Activated CD4-positive, alpha-beta T cell treated with anti-CD3 and anti-CD28 coated beads, Interleukin-2, amount 10 ng/mL, durations not matched to agents 7 days and 5 days (primary cell): ENCODE results near the gene MEA1. TPM values are rescaled to one million over a fixed set of nuclear protein-coding genes. Genes with fewer than 3 reads are reported as not detected.
A peak's percentile ranks its signal among the peaks of the same experiment; 100 is the strongest.

Experiments used
- CTCF ChIA-PET: fragments of 350-600 bp; sonication (Branson Sonifier 250); formaldehyde crosslinking; loops from one replicate; lab custom pipeline; 2021; ENCODE audit warnings: antibody characterized with exemption; lab: Charles Lee
- POLR2A ChIA-PET: fragments of 350-600 bp; sonication (Branson Sonifier 250); formaldehyde crosslinking; loops from one replicate; lab custom pipeline; 2021; ENCODE audit warnings: antibody characterized with exemption; lab: Charles Lee
- DNase-seq: peaks from one replicate; pipeline ENCODE4 v3.0.0-alpha.2; 2020
- H3K27ac Mint-ChIP-seq: one replicate; pipeline ENCODE4 v1.8.0; 2021; ENCODE audit warnings: mild to moderate bottlenecking, moderate library complexity, mixed read lengths
- H3K27me3 Mint-ChIP-seq: one replicate; pipeline ENCODE4 v1.8.0; 2021; ENCODE audit warnings: mixed read lengths
- H3K36me3 Mint-ChIP-seq: one replicate; pipeline ENCODE4 v1.8.0; 2021; ENCODE audit warnings: low read depth, mixed read lengths
- H3K4me1 Mint-ChIP-seq: one replicate; pipeline ENCODE4 v1.8.0; 2021; ENCODE audit warnings: mixed read lengths
- H3K4me3 Mint-ChIP-seq: one replicate; pipeline ENCODE4 v1.8.0; 2021; ENCODE audit warnings: mild to moderate bottlenecking, moderate library complexity, mixed read lengths
- H3K9me3 Mint-ChIP-seq: one replicate; pipeline ENCODE4 v1.8.0; 2021; ENCODE audit warnings: mixed read lengths
- total RNA-seq, 2 experiments: library from RNA; stranded (reverse); gene quantifications; one replicate each; pipeline ENCODE4 v1.2.3, GENCODE V29; 2021

The MEA1 gene
- total RNA-seq, 2 experiments from 2014 or later, result 58.9 to 70.1 TPM

GRCh38 chr6:43035495-43036194 is 21.9 kb upstream of the MEA1 start:
- POLR2A ChIA-PET, result no interaction called here
- CTCF ChIA-PET, result interaction anchor here (0.6 to 1.4 kb wide), 7 partner anchors 10 to 466 kb away, joined by 3 to 5 read pairs (median 3); partner anchors contain the start of gene CUL7
- no peak for DNase-seq
- Mint-ChIP-seq H3K27ac (peak overlapping the region; percentile 31), H3K4me1 (no peaks in the 10 kb centered on the region), H3K9me3 (no peaks in the 10 kb centered on the region), H3K4me3 (no peak overlapping the region), H3K36me3 (peaks cover 27% of the 10 kb centered on the region), H3K27me3 (no peaks in the 10 kb centered on the region)

- ChIA-PET CTCF (interaction anchor here (0.6 to 1.1 kb wide), 2 partner anchors 13 to 122 kb away, joined by 3 to 5 read pairs; no protein-coding TSS in a partner anchor), POLR2A (no interaction called here)
- no peak overlapping the region for H3K4me3 Mint-ChIP-seq
- H3K4me1 Mint-ChIP-seq, result no peaks in the 10 kb centered on the region
- no peak overlapping the region for H3K27ac Mint-ChIP-seq
- H3K9me3 Mint-ChIP-seq, result no peaks in the 10 kb centered on the region
- peaks cover 34% of the 10 kb centered on the region for H3K36me3 Mint-ChIP-seq
- no peaks in the 10 kb centered on the region for H3K27me3 Mint-ChIP-seq
- DNase-seq, result no peak
These were observed 20.4 kb upstream of the MEA1 start for GRCh38 chr6:43034190-43034525.

DNA sequence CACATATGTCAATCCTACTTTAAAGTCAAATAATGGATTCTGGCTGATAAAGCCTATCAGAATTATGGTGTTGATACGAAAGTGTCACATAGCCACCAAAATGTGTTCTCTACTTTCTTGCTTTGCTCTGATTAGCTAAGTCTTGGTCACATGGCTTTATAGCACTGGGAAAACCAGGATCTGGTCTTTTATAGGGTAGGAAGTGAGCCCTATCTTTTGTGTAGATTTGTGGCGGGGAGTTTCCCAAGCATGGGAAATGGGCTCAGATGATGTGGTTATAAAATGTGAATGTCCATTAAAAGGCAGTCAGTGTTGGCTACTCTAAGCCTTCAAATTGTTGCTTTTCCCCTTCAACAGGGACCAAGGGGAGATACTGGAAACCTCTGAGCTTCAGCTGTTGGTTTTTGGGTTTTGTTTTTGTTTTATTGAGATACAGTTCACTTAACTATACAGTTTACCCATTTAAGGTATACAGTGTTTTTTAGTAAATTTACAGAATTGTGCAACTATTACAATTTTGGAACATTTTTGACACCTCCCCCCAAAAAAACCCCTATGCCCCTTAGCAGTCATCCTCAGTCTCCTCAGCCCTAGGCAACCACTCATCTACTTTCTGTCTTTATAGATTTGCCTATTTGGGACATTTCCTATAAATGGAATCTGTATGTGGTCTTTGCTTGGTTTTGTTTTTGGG is 19.9 kb upstream of the MEA1 start:
- POLR2A ChIA-PET, result no interaction called here
- H3K36me3 Mint-ChIP-seq, result peaks cover 35% of the 10 kb centered on the region
- DNase-seq, result no peak
- H3K4me1 Mint-ChIP-seq, result no peaks in the 10 kb centered on the region
- H3K4me3 Mint-ChIP-seq, result no peak overlapping the region
- CTCF ChIA-PET, result interaction anchor here (0.6 to 1.5 kb wide), 2 partner anchors 16 to 122 kb away, joined by 4 to 5 read pairs; no protein-coding TSS in a partner anchor
- no peak overlapping the region for H3K27ac Mint-ChIP-seq
- H3K27me3 Mint-ChIP-seq, result no peaks in the 10 kb centered on the region
- no peaks in the 10 kb centered on the region for H3K9me3 Mint-ChIP-seq

- no peaks in the 10 kb centered on the region for H3K4me1 Mint-ChIP-seq
- H3K27ac Mint-ChIP-seq, result no peak overlapping the region
- H3K36me3 Mint-ChIP-seq, result peaks cover 38% of the 10 kb centered on the region
- H3K27me3 Mint-ChIP-seq, result no peaks in the 10 kb centered on the region
- CTCF ChIA-PET, result interaction anchor here (0.6 to 1.5 kb wide), 4 partner anchors 16 to 445 kb away, joined by 3 to 4 read pairs (median 3); no protein-coding TSS in a partner anchor
- DNase-seq, result no peak
- H3K9me3 Mint-ChIP-seq, result no peaks in the 10 kb centered on the region
- POLR2A ChIA-PET, result no interaction called here
- no peak overlapping the region for H3K4me3 Mint-ChIP-seq
These were observed 18.6 kb upstream of the MEA1 start for GRCh38 chr6:43032326-43032725.

- DNase-seq, result no peak
- Mint-ChIP-seq H3K36me3 (peaks cover 57% of the 10 kb centered on the region), H3K27me3 (no peaks in the 10 kb centered on the region), H3K4me3 (no peak overlapping the region), H3K27ac (no peak overlapping the region), H3K9me3 (no peaks in the 10 kb centered on the region), H3K4me1 (peaks cover 10% of the 10 kb centered on the region)
- ChIA-PET CTCF (interaction anchor here (1.1 to 1.8 kb wide), 3 partner anchors 8 to 18 kb away, joined by 3 to 5 read pairs (median 4); no protein-coding TSS in a partner anchor), POLR2A (no interaction called here)
These were observed 15.4 kb upstream of the MEA1 start for GRCh38 chr6:43029120-43029519.

- POLR2A ChIA-PET, result interaction anchor here (0.6 kb wide), 1 partner anchor 542 kb away, joined by 3 read pairs; no protein-coding TSS in a partner anchor
These were observed 12.6 kb upstream of the MEA1 start for GRCh38 chr6:43026365-43026764.

GRCh38 chr6:43024436-43024835 is 10.7 kb upstream of the MEA1 start:
- no peaks in the 10 kb centered on the region for H3K27me3 Mint-ChIP-seq
- H3K27ac Mint-ChIP-seq, result peak overlapping the region; percentile 22
- ChIA-PET CTCF (interaction anchor here (0.9 to 1.5 kb wide), 4 partner anchors 7 to 15 kb away, joined by 3 to 5 read pairs (median 4); partner anchors contain the start of genes KLHDC3 and MEA1), POLR2A (interaction anchor here (0.9 kb wide), 1 partner anchor 95 kb away, joined by 3 read pairs; the partner anchor contains the start of gene CNPY3)
- H3K9me3 Mint-ChIP-seq, result no peaks in the 10 kb centered on the region
- DNase-seq, result no peak
- peaks cover 53% of the 10 kb centered on the region for H3K36me3 Mint-ChIP-seq
- no peak overlapping the region for H3K4me3 Mint-ChIP-seq
- H3K4me1 Mint-ChIP-seq, result peaks cover 22% of the 10 kb centered on the region

More at GRCh38 chr6:43026365-43026764, 12.6 kb upstream of the MEA1 start:
- CTCF ChIA-PET, result no interaction called here
- no peak overlapping the region for H3K27ac Mint-ChIP-seq
- no peaks in the 10 kb centered on the region for H3K27me3 Mint-ChIP-seq
- H3K4me1 Mint-ChIP-seq, result peaks cover 18% of the 10 kb centered on the region
- DNase-seq, result no peak
- H3K36me3 Mint-ChIP-seq, result peaks cover 52% of the 10 kb centered on the region
- no peaks in the 10 kb centered on the region for H3K9me3 Mint-ChIP-seq
- no peak overlapping the region for H3K4me3 Mint-ChIP-seq

DNA sequence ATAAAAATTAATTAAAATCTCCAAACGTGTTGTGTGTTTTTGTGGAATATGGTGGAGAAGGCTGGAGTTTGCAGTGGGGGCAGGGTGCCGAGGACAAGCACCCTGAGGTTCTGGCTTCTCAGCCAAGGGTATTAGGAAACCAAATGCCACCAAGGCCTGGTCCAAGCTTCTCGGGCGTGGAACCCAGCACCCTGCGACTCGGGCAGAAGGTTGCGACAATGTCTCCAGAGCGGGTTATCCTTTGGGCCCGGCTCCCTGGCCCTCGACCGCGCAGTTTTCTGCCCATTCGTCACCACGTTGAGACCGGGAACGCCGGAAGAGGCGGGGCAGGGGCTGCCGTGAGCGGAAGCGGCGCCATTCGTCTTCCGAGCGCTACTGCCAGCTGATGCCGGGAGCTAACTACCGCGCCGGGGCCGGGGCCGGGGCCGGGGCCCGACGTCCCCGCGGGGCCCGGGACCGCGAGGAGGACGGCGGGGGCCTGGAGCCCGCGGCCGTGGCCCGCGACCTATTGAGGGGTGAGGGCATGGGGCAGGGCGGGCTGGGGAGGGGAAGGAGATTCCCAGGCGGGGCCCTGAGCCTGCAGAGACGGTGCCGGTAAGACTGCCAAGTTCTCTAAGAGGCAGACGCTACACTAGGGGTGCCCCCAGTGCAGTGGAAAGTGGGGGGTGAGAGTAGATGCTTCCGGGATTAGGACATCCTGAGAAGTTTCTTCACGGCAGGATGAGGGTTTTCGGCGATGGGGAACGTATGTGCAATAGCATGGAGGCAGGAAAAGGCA is 7.7 kb upstream of the MEA1 start, which contains the start of gene RRP36:
Gene RRP36 (plus strand): TSS at position 354 of the 778 bp plus-strand sequence. CDS start 32 bp downstream, at position 386.
- ChIA-PET POLR2A (no interaction called here), CTCF (interaction anchor here (0.7 to 1.1 kb wide), 7 partner anchors 9 to 530 kb away, joined by 3 to 4 read pairs (median 3); no protein-coding TSS in a partner anchor)
- peaks cover 51% of the 10 kb centered on the region for H3K36me3 Mint-ChIP-seq
- no peaks in the 10 kb centered on the region for H3K9me3 Mint-ChIP-seq
- peak within 1 kb of the TSS; percentile 93 for H3K27ac Mint-ChIP-seq
- peak within 1 kb of the TSS; percentile 98 for H3K4me3 Mint-ChIP-seq
- DNase-seq, result peak; percentile 60
- no peaks in the 10 kb centered on the region for H3K27me3 Mint-ChIP-seq
- peaks cover 24% of the 10 kb centered on the region for H3K4me1 Mint-ChIP-seq

GRCh38 chr6:43020847-43021246 is 7.1 kb upstream of the MEA1 start:
- no peaks in the 10 kb centered on the region for H3K27me3 Mint-ChIP-seq
- peaks cover 47% of the 10 kb centered on the region for H3K36me3 Mint-ChIP-seq
- H3K4me1 Mint-ChIP-seq, result peaks cover 29% of the 10 kb centered on the region
- ChIA-PET CTCF (interaction anchor here (0.7 to 1.1 kb wide), 4 partner anchors 9 to 24 kb away, joined by 3 to 4 read pairs (median 4); no protein-coding TSS in a partner anchor), POLR2A (no interaction called here)
- DNase-seq, result no peak
- H3K9me3 Mint-ChIP-seq, result no peaks in the 10 kb centered on the region
- H3K27ac Mint-ChIP-seq, result peak overlapping the region; percentile 86
- peak overlapping the region; percentile 98 for H3K4me3 Mint-ChIP-seq

- peaks cover 45% of the 10 kb centered on the region for H3K36me3 Mint-ChIP-seq
- no peaks in the 10 kb centered on the region for H3K9me3 Mint-ChIP-seq
- peaks cover 30% of the 10 kb centered on the region for H3K4me1 Mint-ChIP-seq
- H3K4me3 Mint-ChIP-seq, result peak overlapping the region; percentile 31
- peak overlapping the region; percentile 20 for H3K27ac Mint-ChIP-seq
- no peak for DNase-seq
- H3K27me3 Mint-ChIP-seq, result no peaks in the 10 kb centered on the region
- ChIA-PET CTCF (interaction anchor here (1.0 to 1.1 kb wide), 3 partner anchors 10 to 24 kb away, joined by 4 read pairs; no protein-coding TSS in a partner anchor), POLR2A (no interaction called here)
These were observed 6.4 kb upstream of the MEA1 start for GRCh38 chr6:43020052-43020705.

DNA sequence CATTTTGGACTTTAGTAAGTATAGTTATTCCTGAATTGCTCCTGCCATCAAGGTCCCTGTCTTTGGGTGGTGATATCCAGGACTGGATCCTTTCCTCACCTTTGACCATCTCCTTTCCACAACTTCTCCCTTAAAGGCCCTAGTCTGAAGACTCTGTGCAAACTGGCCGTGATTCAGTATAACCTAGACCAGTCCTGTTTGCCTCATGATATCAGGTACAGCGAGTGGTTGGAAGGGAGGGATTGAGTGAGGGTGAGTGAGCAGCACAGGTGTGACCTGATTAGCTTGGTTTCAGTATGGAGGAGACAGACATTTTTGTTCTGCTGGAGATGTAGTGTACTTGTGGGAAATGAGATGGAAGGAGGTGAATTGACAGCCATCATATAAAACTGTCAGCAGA is 5.4 kb upstream of the MEA1 start:
- DNase-seq, result no peak
- Mint-ChIP-seq H3K4me1 (peaks cover 29% of the 10 kb centered on the region), H3K9me3 (no peaks in the 10 kb centered on the region), H3K4me3 (no peak overlapping the region), H3K36me3 (peaks cover 38% of the 10 kb centered on the region), H3K27me3 (no peaks in the 10 kb centered on the region), H3K27ac (no peak overlapping the region)
- ChIA-PET CTCF (interaction anchor here (1.1 kb wide), 1 partner anchor 14 kb away, joined by 4 read pairs; no protein-coding TSS in a partner anchor), POLR2A (no interaction called here)
